Osteocyte (in vitro differentiated cells): ENCODE data around the gene ROCK2. TPM values are rescaled to one million over a fixed set of nuclear protein-coding genes. Genes with fewer than 3 reads are reported as not detected.

Experiments used
- DNase-seq: peaks from one replicate; pipeline ENCODE4 v3.0.0; 2021; ENCODE audit warnings: mixed read lengths; ENCODE audit not compliant: unreplicated experiment; ENCODE audit errors: extremely low spot score
- H3K27ac Mint-ChIP-seq: one replicate; pipeline ENCODE4 v1.8.0; 2021; ENCODE audit warnings: mild to moderate bottlenecking, mixed read lengths; ENCODE audit not compliant: unreplicated experiment
- H3K27me3 Mint-ChIP-seq: one replicate; pipeline ENCODE4 v1.8.0; 2021; ENCODE audit warnings: mixed read lengths; ENCODE audit not compliant: unreplicated experiment
- H3K36me3 Mint-ChIP-seq: one replicate; pipeline ENCODE4 v1.8.0; 2021; ENCODE audit warnings: mixed read lengths; ENCODE audit not compliant: unreplicated experiment
- H3K4me1 Mint-ChIP-seq: one replicate; pipeline ENCODE4 v1.8.0; 2021; ENCODE audit warnings: mixed read lengths; ENCODE audit not compliant: unreplicated experiment
- H3K4me3 Mint-ChIP-seq: one replicate; pipeline ENCODE4 v1.8.0; 2021; ENCODE audit warnings: mild to moderate bottlenecking, moderate library complexity, mixed read lengths; ENCODE audit not compliant: unreplicated experiment
- H3K9me3 Mint-ChIP-seq: one replicate; pipeline ENCODE4 v1.8.0; 2021; ENCODE audit warnings: mixed read lengths; ENCODE audit not compliant: unreplicated experiment
- total RNA-seq: library from RNA; stranded (reverse); gene quantifications from 2 replicates; pipeline ENCODE4 v1.2.1, GENCODE V29; 2021
- TF ChIP-seq, protein P1 (sequence below): fragments of 200-600 bp; sonication (generic); IDR thresholded peaks from 2 replicates; pipeline ENCODE4 v1.5.0; 2021; ENCODE audit warnings: antibody characterized with exemption, mild to moderate bottlenecking, moderate library complexity

The ROCK2 gene
- total RNA-seq, 1 donor from 2014 or later = 56.4 TPM

DNA sequence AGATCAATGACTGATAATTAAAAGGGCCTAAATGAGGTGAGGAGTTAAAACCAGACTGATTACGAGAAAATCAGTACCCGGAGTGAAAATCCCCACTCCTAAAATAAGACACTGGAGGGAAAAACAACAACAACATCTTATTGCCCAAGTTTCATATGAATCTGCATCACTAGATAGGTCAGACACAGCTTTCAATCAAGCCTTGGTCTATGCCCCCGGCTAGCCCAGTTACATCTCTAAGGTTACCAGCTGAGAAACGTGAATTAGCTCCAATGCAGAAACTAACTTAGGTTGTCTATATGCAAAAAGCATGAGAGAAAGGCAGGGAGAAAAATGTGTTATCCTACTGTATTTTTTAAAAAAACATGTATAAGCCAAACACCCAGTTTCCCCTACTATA lies 53.7 kb downstream of the ROCK2 start:
- H3K27ac Mint-ChIP-seq = no peak overlapping the region
- peaks cover 1% of the 10 kb centered on the region for H3K36me3 Mint-ChIP-seq
- DNase-seq = no peak
- H3K4me1 Mint-ChIP-seq = peaks cover 44% of the 10 kb centered on the region
- H3K27me3 Mint-ChIP-seq = no peaks in the 10 kb centered on the region
- no peak overlapping the region for H3K4me3 Mint-ChIP-seq
- TF ChIP-seq, protein P1, sequence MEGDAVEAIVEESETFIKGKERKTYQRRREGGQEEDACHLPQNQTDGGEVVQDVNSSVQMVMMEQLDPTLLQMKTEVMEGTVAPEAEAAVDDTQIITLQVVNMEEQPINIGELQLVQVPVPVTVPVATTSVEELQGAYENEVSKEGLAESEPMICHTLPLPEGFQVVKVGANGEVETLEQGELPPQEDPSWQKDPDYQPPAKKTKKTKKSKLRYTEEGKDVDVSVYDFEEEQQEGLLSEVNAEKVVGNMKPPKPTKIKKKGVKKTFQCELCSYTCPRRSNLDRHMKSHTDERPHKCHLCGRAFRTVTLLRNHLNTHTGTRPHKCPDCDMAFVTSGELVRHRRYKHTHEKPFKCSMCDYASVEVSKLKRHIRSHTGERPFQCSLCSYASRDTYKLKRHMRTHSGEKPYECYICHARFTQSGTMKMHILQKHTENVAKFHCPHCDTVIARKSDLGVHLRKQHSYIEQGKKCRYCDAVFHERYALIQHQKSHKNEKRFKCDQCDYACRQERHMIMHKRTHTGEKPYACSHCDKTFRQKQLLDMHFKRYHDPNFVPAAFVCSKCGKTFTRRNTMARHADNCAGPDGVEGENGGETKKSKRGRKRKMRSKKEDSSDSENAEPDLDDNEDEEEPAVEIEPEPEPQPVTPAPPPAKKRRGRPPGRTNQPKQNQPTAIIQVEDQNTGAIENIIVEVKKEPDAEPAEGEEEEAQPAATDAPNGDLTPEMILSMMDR = no peak
- H3K9me3 Mint-ChIP-seq = no peaks in the 10 kb centered on the region

DNA sequence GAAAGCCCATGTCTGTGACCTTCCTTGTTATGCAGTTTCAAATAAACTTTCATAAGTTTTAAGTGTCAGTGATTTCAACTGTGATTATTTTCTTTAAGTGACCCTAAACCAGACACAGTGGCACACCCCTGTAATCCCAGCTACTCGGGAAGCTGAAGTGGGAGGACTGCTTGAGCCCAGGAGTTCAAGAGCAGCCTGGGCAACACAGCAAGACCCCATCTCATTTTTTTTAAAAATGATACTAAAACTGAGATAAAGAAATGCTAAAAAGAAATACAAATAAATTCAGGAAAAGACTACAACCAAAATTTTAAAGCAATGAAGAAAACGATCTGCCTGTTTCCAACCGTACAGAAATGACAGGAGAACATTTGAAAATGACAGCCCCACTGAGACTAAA lies 54.2 kb downstream of the ROCK2 start:
- H3K9me3 Mint-ChIP-seq = no peaks in the 10 kb centered on the region
- no peak overlapping the region for H3K4me3 Mint-ChIP-seq

DNA sequence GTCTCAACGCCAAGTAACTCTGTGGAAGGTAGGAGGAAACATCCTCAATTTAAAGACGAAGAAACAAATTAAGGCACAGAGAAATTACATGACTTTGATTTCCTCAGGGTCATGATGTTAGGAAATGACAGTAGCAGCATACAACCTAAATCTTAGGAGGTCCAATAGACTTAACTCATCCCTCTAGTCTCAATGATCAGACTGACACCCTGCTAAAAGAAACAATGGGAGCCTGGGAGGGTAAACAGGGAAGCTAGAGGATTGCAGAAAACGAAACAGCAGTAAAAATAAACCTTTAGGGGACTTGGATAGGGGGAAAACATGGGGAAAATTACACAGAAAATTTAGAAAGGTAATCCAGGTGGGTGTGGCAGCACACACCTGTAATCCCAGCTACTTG lies 56.0 kb downstream of the ROCK2 start:
- Mint-ChIP-seq H3K36me3 (peaks cover 21% of the 10 kb centered on the region), H3K4me3 (no peak overlapping the region), H3K27me3 (no peaks in the 10 kb centered on the region), H3K9me3 (peaks cover 4% of the 10 kb centered on the region), H3K27ac (peak overlapping the region; percentile 42), H3K4me1 (peaks cover 43% of the 10 kb centered on the region)
- TF ChIP-seq, protein P1 = no peak
- DNase-seq = no peak

More for the DNA sequence above, 54.2 kb downstream of the ROCK2 start:
- Mint-ChIP-seq H3K36me3 (peaks cover 7% of the 10 kb centered on the region), H3K27me3 (no peaks in the 10 kb centered on the region), H3K4me1 (peaks cover 43% of the 10 kb centered on the region), H3K27ac (peak overlapping the region; percentile 42)
- TF ChIP-seq, protein P1 = no peak
- no peak for DNase-seq

DNA sequence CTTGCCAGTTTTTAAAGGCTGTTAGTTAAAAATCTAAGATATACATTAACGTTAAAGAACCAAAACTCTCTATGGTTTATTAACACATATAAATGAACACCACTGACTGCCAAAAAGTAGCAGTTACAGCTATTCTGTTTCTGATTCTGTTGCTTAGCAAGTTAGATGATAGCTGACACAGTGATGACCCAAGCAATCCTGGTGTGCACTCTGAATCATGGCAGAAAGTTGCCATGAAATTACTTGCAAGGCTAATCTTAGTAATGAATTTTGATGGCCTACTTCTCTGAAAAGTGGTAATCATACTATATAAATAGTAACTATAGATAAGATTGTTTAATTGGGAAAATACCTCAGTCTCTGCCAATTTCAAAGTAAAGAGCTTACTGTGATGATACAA lies 57.7 kb downstream of the ROCK2 start:
- Mint-ChIP-seq H3K27me3 (no peaks in the 10 kb centered on the region), H3K36me3 (peaks cover 31% of the 10 kb centered on the region), H3K4me1 (peaks cover 36% of the 10 kb centered on the region), H3K27ac (no peak overlapping the region), H3K4me3 (no peak overlapping the region), H3K9me3 (peaks cover 4% of the 10 kb centered on the region)
- TF ChIP-seq, protein P1 = no peak
- DNase-seq = no peak

DNA sequence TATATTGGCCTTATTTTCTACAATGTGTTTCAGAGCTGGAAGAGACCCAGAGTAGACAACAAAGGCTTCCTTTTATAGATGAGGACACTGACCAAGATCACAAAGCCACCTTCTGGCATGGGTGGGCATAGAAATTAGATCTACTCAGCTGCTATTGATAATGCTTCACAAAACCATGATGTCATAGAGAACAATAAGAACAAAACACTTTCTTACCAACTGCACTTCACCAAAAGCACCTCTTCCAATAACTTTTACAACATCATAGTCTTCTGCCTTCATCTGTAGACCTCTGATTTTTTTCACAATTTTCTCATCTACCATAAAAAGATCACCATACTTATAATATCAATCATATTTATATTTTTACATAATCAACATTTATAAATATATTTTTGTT lies 58.1 kb downstream of the ROCK2 start:
- peaks cover 34% of the 10 kb centered on the region for H3K36me3 Mint-ChIP-seq
- H3K9me3 Mint-ChIP-seq = peaks cover 4% of the 10 kb centered on the region
- no peaks in the 10 kb centered on the region for H3K27me3 Mint-ChIP-seq
- H3K4me3 Mint-ChIP-seq = no peak overlapping the region
- TF ChIP-seq, protein P1 = no peak
- H3K27ac Mint-ChIP-seq = no peak overlapping the region
- no peak for DNase-seq
- peaks cover 32% of the 10 kb centered on the region for H3K4me1 Mint-ChIP-seq
